Mesothelial cell of epicardium (in vitro differentiated cells): ENCODE data around the gene KIAA0232. TPM values are rescaled to one million over a fixed set of nuclear protein-coding genes. Genes with fewer than 3 reads are reported as not detected.

Experiments used
- DNase-seq, 2 experiments: peaks; one replicate each; pipeline ENCODE4 v3.0.0; 2021; ENCODE audit warnings: low spot score in 2 of 2; ENCODE audit not compliant: unreplicated experiment in 2 of 2
- H3K27ac Mint-ChIP-seq: 2 replicates; pipeline ENCODE4 v1.8.0; 2021; ENCODE audit warnings: mixed read lengths
- H3K27me3 Mint-ChIP-seq: 2 replicates; pipeline ENCODE4 v1.8.0; 2021; ENCODE audit warnings: low read depth, mixed read lengths
- H3K36me3 Mint-ChIP-seq: 2 replicates; pipeline ENCODE4 v1.8.0; 2021; ENCODE audit warnings: mixed read lengths
- H3K4me1 Mint-ChIP-seq: 2 replicates; pipeline ENCODE4 v1.8.0; 2021; ENCODE audit warnings: mixed read lengths
- H3K4me3 Mint-ChIP-seq: 2 replicates; pipeline ENCODE4 v1.8.0; 2021; ENCODE audit warnings: mild to moderate bottlenecking, moderate library complexity, mixed read lengths
- H3K9me3 Mint-ChIP-seq: 2 replicates; pipeline ENCODE4 v1.8.0; 2021; ENCODE audit warnings: mixed read lengths
- CTCF ChIP-seq: fragments of 200-600 bp; sonication (generic); IDR thresholded peaks from one replicate; pipeline ENCODE4 v1.5.0; 2021; ENCODE audit warnings: antibody characterized with exemption; ENCODE audit not compliant: unreplicated experiment
- total RNA-seq: library from RNA; stranded (reverse); gene quantifications from 3 replicates; pipeline ENCODE4 v1.2.1, GENCODE V29; 2021

Gene KIAA0232
- total RNA-seq, 1 donor from 2014 or later = 37.8 TPM

DNA sequence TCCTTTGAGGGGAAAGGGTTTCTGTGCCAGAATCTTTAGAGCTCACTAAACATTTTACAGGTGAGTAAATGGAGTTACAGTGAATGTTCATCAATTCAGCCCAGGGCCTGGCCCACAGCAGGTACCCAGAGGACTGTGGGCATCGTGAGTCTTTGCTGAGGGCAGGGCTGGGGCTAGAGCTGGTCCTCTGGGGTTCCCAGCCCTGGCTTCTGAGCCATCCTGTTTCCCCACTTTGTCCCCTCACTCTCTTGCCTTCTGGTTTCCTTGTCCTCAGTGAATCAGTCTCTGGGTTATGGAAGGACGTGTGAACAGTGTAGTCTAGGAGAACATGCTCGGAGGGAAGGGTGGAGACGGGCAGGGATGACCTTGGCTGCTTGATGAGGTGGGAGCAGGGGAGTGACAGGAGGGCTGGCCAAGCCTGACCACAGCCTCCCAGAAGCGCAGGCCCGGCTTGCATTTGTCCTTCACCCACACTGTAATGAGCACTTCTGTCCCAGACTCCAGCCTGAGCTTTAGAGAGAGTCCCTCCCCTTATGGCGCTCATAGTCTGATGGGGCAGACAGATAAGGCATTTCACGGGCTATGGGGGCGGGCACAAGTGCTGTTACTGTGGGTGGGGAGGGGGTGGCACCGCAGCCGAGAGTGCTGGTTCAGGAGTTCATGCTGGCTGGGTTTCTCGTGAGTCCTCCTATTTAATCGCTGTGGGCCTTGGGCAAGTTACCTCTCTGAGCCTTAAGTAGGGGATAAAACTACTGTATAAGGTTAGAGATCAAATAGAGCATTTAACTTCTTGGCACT lies 144.4 kb downstream of the KIAA0232 start:
- peak in 1 of 2 experiments; percentile 51 for DNase-seq
- TF ChIP-seq CTCF = no peak
- H3K36me3 Mint-ChIP-seq = peaks cover 25% of the 10 kb centered on the region
- H3K27me3 Mint-ChIP-seq = no peaks in the 10 kb centered on the region
- H3K4me3 Mint-ChIP-seq = peak overlapping the region; percentile 9
- H3K27ac Mint-ChIP-seq = peak overlapping the region; percentile 84
- no peaks in the 10 kb centered on the region for H3K9me3 Mint-ChIP-seq
- H3K4me1 Mint-ChIP-seq = peaks cover 39% of the 10 kb centered on the region

- no peak for DNase-seq
- H3K9me3 Mint-ChIP-seq = no peaks in the 10 kb centered on the region
- peaks cover 27% of the 10 kb centered on the region for H3K36me3 Mint-ChIP-seq
- H3K4me3 Mint-ChIP-seq = no peak overlapping the region
- H3K4me1 Mint-ChIP-seq = peaks cover 39% of the 10 kb centered on the region
- no peak for TF ChIP-seq CTCF
- H3K27ac Mint-ChIP-seq = peak overlapping the region; percentile 84
- H3K27me3 Mint-ChIP-seq = no peaks in the 10 kb centered on the region
These were observed 145.6 kb downstream of the KIAA0232 start for GRCh38 chr4:6928081-6928480.

GRCh38 chr4:6929339-6929811 lies 146.8 kb downstream of the KIAA0232 start:
- TF ChIP-seq CTCF = no peak
- H3K4me3 Mint-ChIP-seq = no peak overlapping the region

GRCh38 chr4:6929812-6930464 lies 147.4 kb downstream of the KIAA0232 start:
- no peak for DNase-seq
- Mint-ChIP-seq H3K4me1 (peaks cover 39% of the 10 kb centered on the region), H3K36me3 (peaks cover 22% of the 10 kb centered on the region), H3K27ac (peak overlapping the region; percentile 54), H3K4me3 (no peak overlapping the region), H3K27me3 (no peaks in the 10 kb centered on the region), H3K9me3 (no peaks in the 10 kb centered on the region)
- TF ChIP-seq CTCF = no peak

More at GRCh38 chr4:6929339-6929811, 146.8 kb downstream of the KIAA0232 start:
- Mint-ChIP-seq H3K4me1 (peaks cover 39% of the 10 kb centered on the region), H3K36me3 (peaks cover 26% of the 10 kb centered on the region), H3K27me3 (no peaks in the 10 kb centered on the region), H3K27ac (peak overlapping the region; percentile 54), H3K9me3 (no peaks in the 10 kb centered on the region)
- DNase-seq = no peak

- no peak for TF ChIP-seq CTCF
- Mint-ChIP-seq H3K4me1 (peaks cover 28% of the 10 kb centered on the region), H3K9me3 (no peaks in the 10 kb centered on the region), H3K36me3 (peaks cover 17% of the 10 kb centered on the region), H3K4me3 (no peak overlapping the region), H3K27me3 (no peaks in the 10 kb centered on the region), H3K27ac (no peak overlapping the region)
- DNase-seq = no peak
These were observed 149.9 kb downstream of the KIAA0232 start for GRCh38 chr4:6932475-6932874.
